GM12864 (cell line): ENCODE measurements around the gene MAP4K4.

Experiments used
- DNase-seq: peaks from one replicate; pipeline ENCODE4 v3.0.0-alpha.2; 2011; ENCODE audit warnings: low read depth
- H3K4me3 ChIP-seq: 2 replicates; pipeline ENCODE4 v1.5.1; 2011; ENCODE audit warnings: mild to moderate bottlenecking, low read depth, low read length, control low read depth
- TF ChIP-seq, protein P1 (sequence below): IDR thresholded peaks from 2 replicates; pipeline ENCODE4 v1.5.1; 2011; ENCODE audit warnings: low read depth, mild to moderate bottlenecking, moderate library complexity, low read length, control low read depth, inconsistent platforms; ENCODE audit errors: missing control alignments

MAP4K4 gene

DNA sequence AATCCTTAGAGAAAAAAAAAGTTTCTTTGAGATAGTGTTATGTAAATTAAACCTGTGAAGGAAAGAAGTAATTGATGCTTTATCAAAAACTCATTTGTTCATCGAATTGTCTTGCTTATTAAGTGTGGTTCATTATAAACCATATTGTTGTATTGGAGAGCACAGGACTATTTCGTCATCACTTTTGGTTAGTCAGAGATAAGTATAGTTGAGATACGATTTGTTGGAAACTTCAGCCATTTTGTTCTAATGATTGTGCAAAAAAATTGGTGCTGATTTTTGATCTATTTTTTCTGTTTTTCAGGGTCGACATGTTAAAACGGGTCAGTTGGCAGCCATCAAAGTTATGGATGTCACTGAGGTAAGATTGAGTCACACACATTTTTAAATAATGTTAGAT, 92.9 kb downstream of the MAP4K4 start:
- H3K4me3 ChIP-seq = no peak overlapping the region
- TF ChIP-seq, protein P1, sequence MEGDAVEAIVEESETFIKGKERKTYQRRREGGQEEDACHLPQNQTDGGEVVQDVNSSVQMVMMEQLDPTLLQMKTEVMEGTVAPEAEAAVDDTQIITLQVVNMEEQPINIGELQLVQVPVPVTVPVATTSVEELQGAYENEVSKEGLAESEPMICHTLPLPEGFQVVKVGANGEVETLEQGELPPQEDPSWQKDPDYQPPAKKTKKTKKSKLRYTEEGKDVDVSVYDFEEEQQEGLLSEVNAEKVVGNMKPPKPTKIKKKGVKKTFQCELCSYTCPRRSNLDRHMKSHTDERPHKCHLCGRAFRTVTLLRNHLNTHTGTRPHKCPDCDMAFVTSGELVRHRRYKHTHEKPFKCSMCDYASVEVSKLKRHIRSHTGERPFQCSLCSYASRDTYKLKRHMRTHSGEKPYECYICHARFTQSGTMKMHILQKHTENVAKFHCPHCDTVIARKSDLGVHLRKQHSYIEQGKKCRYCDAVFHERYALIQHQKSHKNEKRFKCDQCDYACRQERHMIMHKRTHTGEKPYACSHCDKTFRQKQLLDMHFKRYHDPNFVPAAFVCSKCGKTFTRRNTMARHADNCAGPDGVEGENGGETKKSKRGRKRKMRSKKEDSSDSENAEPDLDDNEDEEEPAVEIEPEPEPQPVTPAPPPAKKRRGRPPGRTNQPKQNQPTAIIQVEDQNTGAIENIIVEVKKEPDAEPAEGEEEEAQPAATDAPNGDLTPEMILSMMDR = no peak
- DNase-seq = no peak

DNA sequence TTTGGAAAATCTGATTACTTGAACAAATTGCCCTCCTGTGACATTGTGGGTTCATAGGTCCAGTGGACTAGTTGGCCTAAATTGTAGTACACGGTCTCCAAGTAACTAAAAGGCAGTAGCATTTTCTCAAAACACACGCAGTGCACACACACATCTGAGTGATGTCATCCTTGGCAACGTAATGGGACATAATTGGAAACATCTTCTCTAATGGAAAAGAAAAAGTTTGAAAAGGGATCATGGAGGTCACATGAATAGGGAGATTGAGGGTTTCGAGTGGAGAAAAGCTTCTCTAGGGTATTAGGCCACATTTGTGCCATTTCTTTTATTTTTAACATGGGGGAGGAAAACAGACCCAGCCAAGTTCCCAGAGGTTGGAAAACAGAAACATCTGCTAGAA, 93.3 kb downstream of the MAP4K4 start:
- no peak overlapping the region for H3K4me3 ChIP-seq
- no peak for DNase-seq
- TF ChIP-seq, protein P1 = no peak

DNA sequence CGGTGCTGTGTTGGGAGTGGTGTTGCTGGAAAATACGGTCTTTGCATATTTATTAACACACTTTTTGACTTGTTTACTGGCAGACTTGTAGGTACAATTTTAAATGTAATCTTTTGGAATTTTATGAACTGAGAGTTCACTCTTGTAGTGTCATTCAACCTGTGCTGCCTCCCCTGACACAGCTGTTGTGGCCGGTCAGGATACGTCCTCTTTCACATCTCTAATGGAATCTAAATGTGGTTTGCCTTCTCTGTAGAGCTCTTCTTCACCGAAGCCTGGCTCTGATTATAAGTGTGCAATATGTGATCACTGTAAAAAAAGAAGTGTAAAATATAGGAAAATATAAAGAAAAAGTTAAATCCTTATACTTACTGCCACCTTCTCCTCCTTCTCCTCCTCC, 94.7 kb downstream of the MAP4K4 start:
- H3K4me3 ChIP-seq = no peak overlapping the region
- no peak for DNase-seq
- TF ChIP-seq, protein P1 = no peak

DNA sequence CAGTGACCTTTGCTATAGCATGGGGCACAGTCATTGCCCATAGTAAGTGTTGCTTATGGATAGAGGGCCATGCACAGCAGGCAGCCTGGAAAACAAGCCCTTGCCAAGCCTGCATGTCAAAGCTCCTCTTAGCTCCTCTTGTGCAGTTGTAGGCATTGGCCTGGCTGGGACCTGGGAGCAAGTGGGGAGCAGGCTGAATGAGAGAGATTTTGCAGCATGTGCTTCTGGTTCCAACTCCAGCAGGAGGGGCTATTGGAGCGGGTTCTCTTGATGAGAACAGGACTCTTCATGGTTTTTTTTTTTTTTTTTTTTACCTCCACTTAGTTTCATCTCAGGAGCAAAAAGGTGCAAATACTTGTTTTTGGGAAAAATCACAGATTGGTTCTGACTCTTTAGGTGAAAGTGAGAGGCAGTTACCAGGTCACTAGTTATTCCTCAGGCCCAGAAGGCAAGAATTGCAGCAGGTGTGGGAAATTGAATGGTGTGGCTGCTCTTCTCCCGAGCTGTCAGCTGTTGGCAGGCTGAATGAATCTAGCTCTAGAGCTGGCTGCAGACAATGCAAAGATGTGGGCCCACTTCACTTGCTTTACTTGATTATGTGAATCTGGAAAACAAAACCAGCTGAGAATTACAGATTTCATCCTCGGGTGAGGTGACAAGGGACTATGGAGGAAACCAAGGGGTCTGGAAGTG, 95.9 kb downstream of the MAP4K4 start:
- TF ChIP-seq, protein P1 = no peak
- no peak for DNase-seq
- H3K4me3 ChIP-seq = no peak overlapping the region

DNA sequence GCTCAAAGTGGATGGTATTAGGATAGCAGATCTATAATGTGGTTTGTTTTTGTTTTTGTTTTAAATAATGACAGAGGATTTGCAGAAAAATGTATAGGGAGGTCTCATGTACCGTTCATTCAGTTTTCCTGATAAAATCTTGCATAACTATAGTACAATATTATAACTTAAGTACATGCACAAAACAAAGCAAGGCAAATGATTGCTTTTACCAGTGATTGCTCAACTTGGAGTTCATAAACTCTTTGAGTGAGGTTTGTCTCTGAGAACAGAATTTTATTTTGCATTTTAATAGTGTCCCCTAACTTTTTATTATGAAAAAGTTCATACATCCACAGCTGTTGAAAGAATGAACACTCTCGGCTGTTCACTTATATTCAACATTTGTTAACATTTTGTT, 96.6 kb downstream of the MAP4K4 start:
- TF ChIP-seq, protein P1 = no peak
- no peak overlapping the region for H3K4me3 ChIP-seq
- no peak for DNase-seq

DNA sequence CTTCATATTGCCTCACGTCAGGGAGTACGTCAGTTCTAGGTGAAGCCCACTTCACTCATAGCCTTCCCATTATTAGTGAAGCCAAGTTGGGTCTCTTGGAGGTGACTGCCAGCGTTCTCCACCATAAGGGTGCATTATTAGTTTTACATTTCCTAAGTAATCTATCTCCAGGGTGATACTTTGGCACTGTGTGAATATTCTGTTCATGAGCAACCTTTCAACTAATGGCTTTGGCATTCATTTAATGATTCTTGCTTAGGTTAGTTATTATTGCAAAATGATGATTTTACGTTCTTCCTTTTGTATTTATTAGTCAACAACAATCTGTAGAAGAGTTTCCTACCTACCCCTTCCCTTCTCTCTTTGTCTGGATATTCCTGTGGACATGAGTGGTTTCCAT, 97.5 kb downstream of the MAP4K4 start:
- no peak for DNase-seq
- no peak overlapping the region for H3K4me3 ChIP-seq

More for the DNA sequence above, 97.5 kb downstream of the MAP4K4 start:
- TF ChIP-seq, protein P1 = no peak
